Keratinocyte (primary cell): ENCODE data around the gene STK17A. TPM values are rescaled to one million over a fixed set of nuclear protein-coding genes. Genes with fewer than 3 reads are reported as not detected.

Experiments
- DNase-seq: peaks from one replicate; pipeline ENCODE4 v3.0.0-alpha.2; 2011; ENCODE audit warnings: low read depth, missing footprints, low spot score
- FAIRE-seq: peaks from 2 replicates; lab custom pipeline; 2011; peaks lifted over from hg19 to GRCh38; lab: Jason Lieb, UNC
- H2AFZ ChIP-seq: 2 replicates; pipeline ENCODE4 v1.6.0; 2012; ENCODE audit warnings: low read length, control low read depth, inconsistent platforms; ENCODE audit not compliant: control insufficient read depth
- H3K27ac ChIP-seq: 2 replicates; pipeline ENCODE4 v1.5.1; 2011; ENCODE audit warnings: low read length; ENCODE audit not compliant: control insufficient read depth, insufficient read depth
- H3K27me3 ChIP-seq: 3 replicates; pipeline ENCODE4 v1.6.0; 2011; ENCODE audit warnings: low read length; ENCODE audit not compliant: control insufficient read depth, insufficient read depth; ENCODE audit errors: extremely low read depth
- H3K36me3 ChIP-seq, 2 experiments: 2 replicates in 1 of 2; 3 replicates in 1 of 2; pipeline ENCODE4 v1.5.1; 2011; ENCODE audit warnings: low read length in 2 of 2, mild to moderate bottlenecking in 1 of 2; ENCODE audit not compliant: control insufficient read depth in 2 of 2, insufficient read depth in 2 of 2; ENCODE audit errors: extremely low read depth in 1 of 2
- H3K4me1 ChIP-seq: 3 replicates; pipeline ENCODE4 v1.5.1; 2011; ENCODE audit warnings: low read length; ENCODE audit not compliant: control insufficient read depth, insufficient read depth; ENCODE audit errors: extremely low read depth
- H3K4me2 ChIP-seq: 3 replicates; pipeline ENCODE4 v1.6.0; 2011; ENCODE audit warnings: low read depth, low read length; ENCODE audit not compliant: control insufficient read depth, insufficient read depth; ENCODE audit errors: extremely low read depth
- H3K4me3 ChIP-seq, 3 experiments: fragments of 200-600 bp in 1 of 3; sonication (generic) in 1 of 3; 2 replicates in 2 of 3; 3 replicates in 1 of 3; pipeline ENCODE4 v1.5.1; 2011 to 2016; ENCODE audit warnings: low read length in 3 of 3, mild to moderate bottlenecking in 3 of 3, control low read depth in 2 of 3, inconsistent platforms in 1 of 3, low read depth in 1 of 3, mixed read lengths in 1 of 3, mixed run types in 1 of 3, moderate library complexity in 1 of 3; ENCODE audit not compliant: control insufficient read depth in 2 of 3, insufficient read depth in 2 of 3; ENCODE audit errors: extremely low read depth in 1 of 3
- H3K79me2 ChIP-seq: 2 replicates; pipeline ENCODE4 v1.6.0; 2012; ENCODE audit warnings: low read length; ENCODE audit not compliant: control insufficient read depth, insufficient read depth
- H3K9ac ChIP-seq: 3 replicates; pipeline ENCODE4 v1.6.0; 2011; ENCODE audit warnings: low read length; ENCODE audit not compliant: control insufficient read depth, insufficient read depth; ENCODE audit errors: extremely low read depth
- H3K9me1 ChIP-seq: 3 replicates; pipeline ENCODE4 v1.6.0; 2011; ENCODE audit warnings: low read length; ENCODE audit not compliant: control insufficient read depth, insufficient read depth; ENCODE audit errors: extremely low read depth
- H3K9me3 ChIP-seq: 2 replicates; pipeline ENCODE4 v1.5.1; 2012; ENCODE audit warnings: low read depth, low read length; ENCODE audit not compliant: control insufficient read depth
- H4K20me1 ChIP-seq: 3 replicates; pipeline ENCODE4 v1.6.0; 2011; ENCODE audit warnings: low read length; ENCODE audit not compliant: control insufficient read depth, insufficient read depth; ENCODE audit errors: extremely low read depth
- EZH2 ChIP-seq: IDR thresholded peaks from one replicate; pipeline ENCODE4 v1.6.1; 2012; ENCODE audit warnings: inconsistent platforms, mild to moderate bottlenecking, low read length, moderate library complexity
- dilution Hi-C: fragments of 300-500 bp; cut with MboI; formaldehyde crosslinking; loops from one replicate; pipeline ENCODE4 v1.7.0; 2020; ENCODE audit warnings: low sequenced_read_pairs; ENCODE audit not compliant: extremely low pct_ligation_motif_present
- polyA plus RNA-seq, 5 experiments: library from polyadenylated mRNA; depleted of rRNA in 3 of 5; stranded (reverse) in 3 of 5; stranded (forward) in 1 of 5; unstranded in 1 of 5; fragments of >200 nt; gene quantifications; 1 replicate in 1 of 5; 2 replicates in 3 of 5; 3 replicates in 1 of 5; pipeline versions ENCODE4 v1.2.1 to v1.2.3, GENCODE V29; 2011 to 2012; ENCODE audit warnings: missing spikeins in 2 of 5, low read depth in 1 of 5, low replicate concordance in 1 of 5
- TF ChIP-seq, protein P1 (sequence below), 3 experiments: IDR thresholded peaks in 1 of 3; conservative IDR thresholded peaks in 1 of 3; optimal IDR thresholded peaks in 1 of 3; 2 replicates in 2 of 3; 3 replicates in 1 of 3; pipeline versions ENCODE3 to v1.5.1; 2011; ENCODE audit warnings: low read length in 3 of 3, mild to moderate bottlenecking in 3 of 3, moderate library complexity in 2 of 3, control low read depth in 1 of 3, inconsistent platforms in 1 of 3; ENCODE audit not compliant: insufficient read depth in 2 of 3; ENCODE audit errors: extremely low read depth in 1 of 3

Gene STK17A
- polyA plus RNA-seq, 1 donor (not counting 4 experiments of a cell fraction or from before 2014, with no cell fraction given), result 81.3 TPM

DNA sequence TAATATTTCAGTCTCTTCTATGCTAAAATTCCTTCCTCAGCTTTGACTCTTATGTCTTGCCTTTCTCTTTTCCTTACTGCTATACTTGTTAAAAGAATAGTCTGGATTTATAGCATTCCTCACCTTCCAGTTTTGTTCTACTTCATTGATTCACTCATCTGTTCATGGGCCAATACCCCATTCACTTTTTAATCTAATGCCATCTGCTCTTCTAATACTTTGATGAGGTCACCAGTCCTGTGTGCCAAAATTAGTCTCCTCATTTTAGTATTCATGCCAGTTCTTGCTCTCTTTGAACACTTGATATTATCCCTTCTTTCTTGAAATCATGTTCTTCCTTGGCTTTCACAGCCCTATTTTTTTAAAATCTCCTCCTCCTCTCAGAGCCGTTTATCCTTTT is 19.3 kb downstream of the STK17A start:
- no peaks in the 10 kb centered on the region for H3K27me3 ChIP-seq
- H3K27ac ChIP-seq, result no peak overlapping the region
- H3K4me2 ChIP-seq, result no peak overlapping the region
- H3K4me1 ChIP-seq, result peaks cover 4% of the 10 kb centered on the region
- TF ChIP-seq, protein P1, sequence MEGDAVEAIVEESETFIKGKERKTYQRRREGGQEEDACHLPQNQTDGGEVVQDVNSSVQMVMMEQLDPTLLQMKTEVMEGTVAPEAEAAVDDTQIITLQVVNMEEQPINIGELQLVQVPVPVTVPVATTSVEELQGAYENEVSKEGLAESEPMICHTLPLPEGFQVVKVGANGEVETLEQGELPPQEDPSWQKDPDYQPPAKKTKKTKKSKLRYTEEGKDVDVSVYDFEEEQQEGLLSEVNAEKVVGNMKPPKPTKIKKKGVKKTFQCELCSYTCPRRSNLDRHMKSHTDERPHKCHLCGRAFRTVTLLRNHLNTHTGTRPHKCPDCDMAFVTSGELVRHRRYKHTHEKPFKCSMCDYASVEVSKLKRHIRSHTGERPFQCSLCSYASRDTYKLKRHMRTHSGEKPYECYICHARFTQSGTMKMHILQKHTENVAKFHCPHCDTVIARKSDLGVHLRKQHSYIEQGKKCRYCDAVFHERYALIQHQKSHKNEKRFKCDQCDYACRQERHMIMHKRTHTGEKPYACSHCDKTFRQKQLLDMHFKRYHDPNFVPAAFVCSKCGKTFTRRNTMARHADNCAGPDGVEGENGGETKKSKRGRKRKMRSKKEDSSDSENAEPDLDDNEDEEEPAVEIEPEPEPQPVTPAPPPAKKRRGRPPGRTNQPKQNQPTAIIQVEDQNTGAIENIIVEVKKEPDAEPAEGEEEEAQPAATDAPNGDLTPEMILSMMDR (optimal IDR thresholded peaks at IDR 0.05 in 1 of 3, IDR thresholded peaks at IDR 0.05 in 1 of 3, conservative IDR thresholded peaks at IDR 0.05 in 1 of 3; ENCODE audit: extremely low read depth in 1 of 3, insufficient read depth in 2 of 3, low read length in 3 of 3), result no peak
- TF ChIP-seq EZH2, result no peak
- peaks cover 12 to 21% of the 10 kb centered on the region in 2 experiments for H3K36me3 ChIP-seq
- FAIRE-seq (no peak), DNase-seq (no peak)
- H3K9me1 ChIP-seq, result peaks cover 4% of the 10 kb centered on the region
- H3K9ac ChIP-seq, result no peak overlapping the region
- H3K79me2 ChIP-seq, result peaks cover 98% of the 10 kb centered on the region
- no peak overlapping the region for H3K4me3 ChIP-seq
- no peaks in the 10 kb centered on the region for H3K9me3 ChIP-seq
- H2AFZ ChIP-seq, result no peak overlapping the region
- dilution Hi-C loops, result no loop called here
- H4K20me1 ChIP-seq, result peaks cover 7% of the 10 kb centered on the region

DNA sequence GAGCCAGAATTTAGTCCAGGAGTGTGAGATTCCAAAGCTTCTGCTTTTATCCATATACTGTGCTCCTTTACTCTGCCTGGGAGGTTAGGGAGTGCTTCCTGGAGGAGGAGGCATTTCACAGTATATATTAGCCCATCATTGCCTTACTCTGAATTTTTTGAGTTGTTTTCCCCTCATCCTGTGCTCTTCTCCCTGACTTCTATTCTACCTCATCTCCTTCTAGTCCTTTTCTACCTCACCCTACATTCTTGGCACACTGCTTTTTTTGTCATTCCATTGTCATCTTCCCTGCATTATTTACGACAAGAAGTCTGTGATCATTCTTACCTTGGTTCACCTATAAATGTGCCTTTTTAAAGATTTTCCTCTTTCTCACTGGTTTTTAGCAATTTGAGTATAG is 21.3 kb downstream of the STK17A start:
- H2AFZ ChIP-seq, result no peak overlapping the region
- H4K20me1 ChIP-seq, result peaks cover 8% of the 10 kb centered on the region
- peaks cover 4% of the 10 kb centered on the region for H3K4me1 ChIP-seq
- TF ChIP-seq EZH2, result no peak
- TF ChIP-seq, protein P1 (optimal IDR thresholded peaks at IDR 0.05 in 1 of 3, IDR thresholded peaks at IDR 0.05 in 1 of 3, conservative IDR thresholded peaks at IDR 0.05 in 1 of 3; ENCODE audit: extremely low read depth in 1 of 3, insufficient read depth in 2 of 3, low read length in 3 of 3), result no peak
- H3K9me3 ChIP-seq, result no peaks in the 10 kb centered on the region
- peaks cover 95% of the 10 kb centered on the region for H3K79me2 ChIP-seq
- no peak overlapping the region for H3K4me2 ChIP-seq
- DNase-seq, result no peak
- dilution Hi-C loops, result no loop called here
- H3K4me3 ChIP-seq, result no peak overlapping the region
- H3K27me3 ChIP-seq, result no peaks in the 10 kb centered on the region
- H3K9ac ChIP-seq, result no peak overlapping the region
- peaks cover 19 to 22% of the 10 kb centered on the region in 2 experiments for H3K36me3 ChIP-seq
- H3K27ac ChIP-seq, result no peak overlapping the region
- peaks cover 4% of the 10 kb centered on the region for H3K9me1 ChIP-seq
- no peak for FAIRE-seq
